Activated B cell treated with CpG ODN at 0.5 μM for 24 hours (primary cell): ENCODE measurements around the gene CHMP6. TPM values are rescaled to one million over a fixed set of nuclear protein-coding genes. Genes with fewer than 3 reads are reported as not detected.

Experiments used
- ATAC-seq: fragments of 200-7000 bp; cut with Tn5 transposase; one replicate; pipeline ENCODE4 v1.10.0; 2021; ENCODE audit warnings: low read depth, mild to moderate bottlenecking, moderate library complexity
- CTCF ChIA-PET: fragments of 350-600 bp; sonication (Branson Sonifier 250); formaldehyde crosslinking; loops from one replicate; lab custom pipeline; 2021; ENCODE audit warnings: antibody characterized with exemption; lab: Charles Lee
- POLR2A ChIA-PET: fragments of 350-600 bp; sonication (Branson Sonifier 250); formaldehyde crosslinking; loops from one replicate; lab custom pipeline; 2021; ENCODE audit warnings: antibody characterized with exemption; lab: Charles Lee
- DNase-seq: peaks from one replicate; pipeline ENCODE4 v3.0.0; 2022
- H3K27ac Mint-ChIP-seq: one replicate; pipeline ENCODE4 v1.8.0; 2020; ENCODE audit warnings: mixed read lengths
- H3K27me3 Mint-ChIP-seq: one replicate; pipeline ENCODE4 v1.8.0; 2021; ENCODE audit warnings: mixed read lengths
- H3K36me3 Mint-ChIP-seq: one replicate; pipeline ENCODE4 v1.8.0; 2021; ENCODE audit warnings: low read depth, mixed read lengths
- H3K4me1 Mint-ChIP-seq: one replicate; pipeline ENCODE4 v1.8.0; 2021; ENCODE audit warnings: mixed read lengths
- H3K4me3 Mint-ChIP-seq: one replicate; pipeline ENCODE4 v1.8.0; 2020; ENCODE audit warnings: mild to moderate bottlenecking, mixed read lengths
- H3K9me3 Mint-ChIP-seq: one replicate; pipeline ENCODE4 v1.8.0; 2020; ENCODE audit warnings: mixed read lengths
- intact Hi-C: fragments of 100-400 bp; cut with micrococcal nuclease; formaldehyde crosslinking; loops from one replicate; pipeline ENCODE4 v1.15.1; 2024
- total RNA-seq: library from RNA; stranded (reverse); gene quantifications from 2 replicates; pipeline ENCODE4 v1.2.3, GENCODE V29; 2022
- TF ChIP-seq, protein P1 (sequence below): fragments of 200-600 bp; IDR thresholded peaks from one replicate; pipeline ENCODE4 v1.8.0; 2022; ENCODE audit warnings: antibody characterized with exemption, mild to moderate bottlenecking

Gene CHMP6
- total RNA-seq, 1 donor from 2014 or later, result 36.6 TPM

DNA sequence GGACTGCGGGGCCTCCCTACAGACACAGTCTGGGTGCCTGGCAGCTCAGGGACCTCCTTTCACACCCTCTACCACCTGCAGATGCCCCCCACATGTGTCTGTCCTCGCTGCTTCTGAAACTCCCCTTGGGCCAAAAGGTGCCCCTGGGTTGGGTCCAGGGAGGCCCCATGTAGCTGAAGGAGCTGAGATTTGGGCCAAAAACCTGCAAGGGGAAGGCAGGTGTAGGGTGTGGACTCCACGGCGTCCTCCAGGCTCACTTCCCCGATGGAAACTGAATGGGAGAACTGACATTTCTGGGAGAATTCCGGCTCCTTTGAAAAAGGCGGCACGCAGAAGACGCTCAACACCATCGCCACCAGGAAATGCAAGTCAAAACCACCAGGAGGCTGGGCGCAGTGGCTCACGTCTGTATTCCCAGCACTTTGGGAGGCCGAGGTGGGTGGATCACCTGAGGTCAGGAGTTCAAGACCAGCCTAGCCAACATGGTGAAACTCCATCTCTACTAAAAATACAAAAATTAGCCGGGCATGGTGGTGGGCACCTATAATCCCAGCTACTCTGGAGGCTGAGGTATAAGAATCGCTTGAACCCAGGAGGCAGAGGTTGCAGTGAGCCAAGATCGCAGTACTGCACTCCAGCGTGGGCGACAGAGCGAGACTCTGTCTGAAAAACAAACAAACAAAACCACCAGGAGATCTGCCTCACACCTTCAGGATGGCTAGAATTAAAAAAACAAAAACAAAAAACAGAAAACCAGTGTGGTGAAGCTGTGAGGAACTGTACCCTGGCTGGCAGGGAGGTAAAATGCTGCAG is 30.1 kb downstream of the CHMP6 start:
- intact Hi-C loops, result no loop called here

DNA sequence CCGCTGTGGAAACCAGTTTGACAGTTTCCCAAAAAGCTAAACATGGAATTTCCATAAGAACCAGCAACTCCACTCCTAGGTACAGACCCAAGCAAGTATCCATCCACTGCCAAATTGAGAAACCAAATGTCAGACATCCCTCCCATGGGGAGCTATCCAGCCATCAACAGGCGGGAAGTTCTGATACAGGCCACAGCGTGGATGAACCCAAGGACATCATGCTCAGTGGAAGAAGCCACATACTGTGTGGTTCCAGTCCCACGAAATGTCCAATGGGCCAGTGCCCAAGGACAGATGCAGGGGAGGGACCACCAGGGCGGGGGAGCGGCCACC is 30.7 kb downstream of the CHMP6 start:
- H3K4me1 Mint-ChIP-seq, result peaks cover 18% of the 10 kb centered on the region
- H3K36me3 Mint-ChIP-seq, result no peaks in the 10 kb centered on the region
- POLR2A ChIA-PET, result interaction anchor here (0.6 kb wide), 1 partner anchor 481 kb away, joined by 4 read pairs; no protein-coding TSS in a partner anchor
- H3K9me3 Mint-ChIP-seq, result no peaks in the 10 kb centered on the region
- TF ChIP-seq, protein P1, sequence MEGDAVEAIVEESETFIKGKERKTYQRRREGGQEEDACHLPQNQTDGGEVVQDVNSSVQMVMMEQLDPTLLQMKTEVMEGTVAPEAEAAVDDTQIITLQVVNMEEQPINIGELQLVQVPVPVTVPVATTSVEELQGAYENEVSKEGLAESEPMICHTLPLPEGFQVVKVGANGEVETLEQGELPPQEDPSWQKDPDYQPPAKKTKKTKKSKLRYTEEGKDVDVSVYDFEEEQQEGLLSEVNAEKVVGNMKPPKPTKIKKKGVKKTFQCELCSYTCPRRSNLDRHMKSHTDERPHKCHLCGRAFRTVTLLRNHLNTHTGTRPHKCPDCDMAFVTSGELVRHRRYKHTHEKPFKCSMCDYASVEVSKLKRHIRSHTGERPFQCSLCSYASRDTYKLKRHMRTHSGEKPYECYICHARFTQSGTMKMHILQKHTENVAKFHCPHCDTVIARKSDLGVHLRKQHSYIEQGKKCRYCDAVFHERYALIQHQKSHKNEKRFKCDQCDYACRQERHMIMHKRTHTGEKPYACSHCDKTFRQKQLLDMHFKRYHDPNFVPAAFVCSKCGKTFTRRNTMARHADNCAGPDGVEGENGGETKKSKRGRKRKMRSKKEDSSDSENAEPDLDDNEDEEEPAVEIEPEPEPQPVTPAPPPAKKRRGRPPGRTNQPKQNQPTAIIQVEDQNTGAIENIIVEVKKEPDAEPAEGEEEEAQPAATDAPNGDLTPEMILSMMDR, result no peak
- intact Hi-C loops, result no loop called here
- no peak overlapping the region for H3K4me3 Mint-ChIP-seq
- CTCF ChIA-PET, result no interaction called here
- peaks cover 17% of the 10 kb centered on the region for H3K27me3 Mint-ChIP-seq
- no peak for ATAC-seq
- H3K27ac Mint-ChIP-seq, result no peak overlapping the region
- DNase-seq, result no peak

More for the DNA sequence above, 30.1 kb downstream of the CHMP6 start:
- Mint-ChIP-seq H3K4me3 (no peak overlapping the region), H3K27ac (no peak overlapping the region), H3K27me3 (peaks cover 12% of the 10 kb centered on the region), H3K4me1 (peaks cover 18% of the 10 kb centered on the region), H3K36me3 (no peaks in the 10 kb centered on the region), H3K9me3 (no peaks in the 10 kb centered on the region)
- TF ChIP-seq, protein P1, result no peak
- CTCF ChIA-PET, result no interaction called here
- ATAC-seq (no peak), DNase-seq (no peak)
- POLR2A ChIA-PET, result interaction anchor here (0.6 kb wide), 1 partner anchor 481 kb away, joined by 4 read pairs; no protein-coding TSS in a partner anchor

DNA sequence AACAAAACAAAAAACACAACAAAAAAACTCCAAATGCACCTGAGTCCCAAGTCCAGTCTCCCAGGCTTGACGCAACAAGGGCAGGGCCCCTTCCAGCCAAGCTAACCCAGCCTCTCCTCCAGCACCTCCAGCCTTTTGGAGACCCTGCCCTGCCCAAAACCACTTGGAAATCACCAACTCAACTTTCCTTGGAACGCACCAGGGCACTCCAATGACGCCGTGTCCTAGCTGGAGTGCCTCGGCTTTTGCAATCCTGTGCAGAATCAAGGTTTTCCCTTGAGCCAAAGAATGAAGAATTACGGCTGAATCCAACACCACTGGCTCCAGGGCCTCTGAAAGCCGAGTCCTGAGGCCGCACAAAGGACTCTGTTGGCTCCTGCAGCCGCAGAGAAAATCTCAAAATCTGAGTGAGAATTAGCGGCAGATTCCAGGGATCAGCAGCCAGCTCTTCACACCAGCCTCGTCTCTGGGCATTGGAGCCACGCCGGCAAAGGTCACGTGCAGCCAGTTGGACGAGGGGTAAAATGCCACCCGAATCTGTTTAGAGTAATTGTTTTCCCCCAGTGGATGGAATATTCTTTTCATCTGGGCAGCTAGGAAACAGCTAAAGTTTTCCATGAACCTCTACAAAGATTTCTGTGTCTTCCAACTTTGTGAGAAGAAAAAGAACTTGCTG is 33.6 kb downstream of the CHMP6 start:
- ATAC-seq (no peak), DNase-seq (no peak)
- intact Hi-C loops, result no loop called here
- Mint-ChIP-seq H3K9me3 (no peaks in the 10 kb centered on the region), H3K27me3 (peaks cover 22% of the 10 kb centered on the region), H3K27ac (no peak overlapping the region), H3K4me1 (peaks cover 4% of the 10 kb centered on the region), H3K36me3 (no peaks in the 10 kb centered on the region), H3K4me3 (no peak overlapping the region)
- TF ChIP-seq, protein P1, result no peak
- CTCF ChIA-PET, result interaction anchor here (1.5 kb wide), 1 partner anchor 76 kb away, joined by 7 read pairs; no protein-coding TSS in a partner anchor
- POLR2A ChIA-PET, result no interaction called here

DNA sequence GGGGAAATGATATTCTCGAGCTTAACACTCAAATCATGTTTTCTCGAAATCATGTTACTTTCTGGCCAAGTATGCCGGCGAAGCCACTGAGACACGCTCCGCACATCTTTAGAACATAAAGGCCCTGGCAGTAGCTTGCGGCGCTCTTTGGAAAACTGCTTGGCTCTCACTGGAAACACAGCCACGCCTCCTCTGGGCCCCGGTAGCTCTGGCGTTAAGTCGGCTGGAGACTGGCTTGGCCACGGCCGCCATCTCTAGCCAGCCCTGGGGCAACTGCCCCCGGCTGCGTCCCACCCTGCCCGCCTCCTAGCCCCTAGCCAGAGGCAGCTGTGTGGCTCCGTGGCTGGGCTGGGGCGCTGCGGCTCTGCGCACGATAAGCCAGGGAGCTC is 34.1 kb downstream of the CHMP6 start:
- Mint-ChIP-seq H3K4me1 (peaks cover 4% of the 10 kb centered on the region), H3K36me3 (no peaks in the 10 kb centered on the region), H3K27ac (no peak overlapping the region), H3K27me3 (peaks cover 26% of the 10 kb centered on the region), H3K4me3 (no peak overlapping the region), H3K9me3 (no peaks in the 10 kb centered on the region)
- TF ChIP-seq, protein P1, result no peak
- no peak for DNase-seq
- ChIA-PET CTCF (interaction anchor here (1.5 kb wide), 1 partner anchor 76 kb away, joined by 7 read pairs; no protein-coding TSS in a partner anchor), POLR2A (no interaction called here)
- ATAC-seq, result no peak
- intact Hi-C loops, result no loop called here
